ENCODE measurements around the gene MYOT. TPM values are rescaled to one million over a fixed set of nuclear protein-coding genes. Genes with fewer than 3 reads are reported as not detected.

Gene MYOT, protein sequence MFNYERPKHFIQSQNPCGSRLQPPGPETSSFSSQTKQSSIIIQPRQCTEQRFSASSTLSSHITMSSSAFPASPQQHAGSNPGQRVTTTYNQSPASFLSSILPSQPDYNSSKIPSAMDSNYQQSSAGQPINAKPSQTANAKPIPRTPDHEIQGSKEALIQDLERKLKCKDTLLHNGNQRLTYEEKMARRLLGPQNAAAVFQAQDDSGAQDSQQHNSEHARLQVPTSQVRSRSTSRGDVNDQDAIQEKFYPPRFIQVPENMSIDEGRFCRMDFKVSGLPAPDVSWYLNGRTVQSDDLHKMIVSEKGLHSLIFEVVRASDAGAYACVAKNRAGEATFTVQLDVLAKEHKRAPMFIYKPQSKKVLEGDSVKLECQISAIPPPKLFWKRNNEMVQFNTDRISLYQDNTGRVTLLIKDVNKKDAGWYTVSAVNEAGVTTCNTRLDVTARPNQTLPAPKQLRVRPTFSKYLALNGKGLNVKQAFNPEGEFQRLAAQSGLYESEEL
- total RNA-seq (10 to 100 TPM; 11.1 to 14.5 (median 12.8) TPM), polyA plus RNA-seq (13.1 TPM)
- long read RNA-seq, donor 1, partial matches to known transcripts: 4 of 15 reads
- long read RNA-seq, donor 1, other reads (novel, unspliced or antisense): 11 of 15 reads
- long read RNA-seq, donor 2, partial matches to known transcripts: 2 of 5 reads
- long read RNA-seq, donor 2, other reads (novel, unspliced or antisense): 2 of 5 reads
- long read RNA-seq, donor 3, partial matches to known transcripts: 16 of 27 reads
- long read RNA-seq, donor 3, other reads (novel, unspliced or antisense): 10 of 27 reads
- long read RNA-seq, donor 4, partial matches to known transcripts: 3 of 6 reads
- long read RNA-seq, donor 4, other reads (novel, unspliced or antisense): 2 of 6 reads

GRCh38 chr5:137867664-137868063 is at the start of gene MYOT:
Gene MYOT (plus strand): TSS chr5:137867860. CDS start chr5:137870652, 2,792 bp downstream.
- Histone ChIP-seq H3K4me1 (ENCODE audit: control insufficient read depth, insufficient read depth, low read length) (peaks cover 4% of the 10 kb centered on the region), H3K27me3 (ENCODE audit: control insufficient read depth, insufficient read depth) (no peaks in the 10 kb centered on the region), H3K4me3 (ENCODE audit: low read length) (no peak within 1 kb of the TSS), H3K9me3 (ENCODE audit: control insufficient read depth, low read length) (no peaks in the 10 kb centered on the region), H3K27ac (ENCODE audit: low read length) (no peak within 1 kb of the TSS)
- 56% methylated on average over 3 of the region's 3 CpGs for WGBS
- intact Hi-C loops (cut with DNase I): no loop called here
- no peak for ATAC-seq
- DNase-seq: no peak

DNA sequence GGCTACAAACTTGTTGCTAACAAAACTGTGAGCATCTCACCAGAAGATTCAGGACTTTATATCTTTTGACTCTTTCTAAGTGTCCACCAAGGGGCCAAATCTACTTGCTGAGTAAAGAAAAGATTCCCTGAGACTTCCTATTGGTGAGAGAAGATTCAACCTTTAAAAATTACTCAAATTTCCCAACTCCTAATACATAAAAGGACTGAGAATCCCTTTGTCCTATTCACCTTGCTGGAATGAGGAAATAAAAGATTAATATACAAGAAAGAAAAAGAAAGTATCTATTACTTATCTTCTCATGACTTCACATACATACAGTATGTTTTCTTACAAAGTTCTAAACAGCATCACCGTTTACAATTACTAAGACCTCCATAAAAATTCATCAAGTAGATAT is 47.9 kb upstream of the MYOT start:
- no peak overlapping the region for H3K27ac ChIP-seq (ENCODE audit: low read length)
- intact Hi-C loops (cut with DNase I): loop anchor here in 1 of 4 donors (5.0 kb wide), 1 partner anchor 37 kb away; no protein-coding TSS in a partner anchor

DNA sequence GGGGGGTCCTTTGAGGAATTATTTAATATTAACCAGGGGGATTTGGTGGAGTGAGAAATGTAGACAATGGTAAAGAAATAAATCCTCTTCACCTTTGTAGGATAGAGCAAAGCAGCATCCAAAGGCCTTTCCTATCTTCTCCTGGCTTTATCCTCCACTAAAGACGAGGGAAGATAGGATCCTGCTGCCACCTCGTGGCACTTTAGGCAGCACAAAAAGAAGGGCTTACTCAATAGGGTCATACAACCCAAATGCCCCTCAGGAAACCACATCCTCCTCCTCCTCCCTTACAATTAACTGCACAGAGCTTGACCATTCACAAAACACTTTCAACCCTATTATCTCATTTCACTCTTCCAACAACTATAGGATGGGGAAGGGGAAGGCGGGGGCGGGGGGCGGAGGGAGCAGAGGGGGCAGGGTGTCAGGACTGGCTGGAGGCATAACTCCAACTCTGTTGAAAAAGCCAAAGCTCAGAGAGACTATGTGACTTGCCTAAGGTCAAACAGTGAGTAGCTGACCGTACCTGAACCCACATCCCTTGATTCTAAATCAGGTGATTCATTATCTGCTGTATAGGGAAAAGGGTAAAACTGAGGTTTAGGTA is 45.4 kb upstream of the MYOT start:
- 44% methylated on average over 6 of the region's 6 CpGs for WGBS
- Histone ChIP-seq H3K4me3 (ENCODE audit: low read length) (no peak overlapping the region), H3K27me3 (ENCODE audit: control insufficient read depth, insufficient read depth) (no peaks in the 10 kb centered on the region), H3K27ac (ENCODE audit: low read length) (no peak overlapping the region), H3K4me1 (ENCODE audit: control insufficient read depth, insufficient read depth, low read length) (peaks cover 1% of the 10 kb centered on the region), H3K9me3 (ENCODE audit: control insufficient read depth, low read length) (no peaks in the 10 kb centered on the region)
- ATAC-seq: peak; percentile 72 to 74
- DNase-seq: peak in 1 of 3 donors; percentile 61
- intact Hi-C loops (cut with DNase I): loop anchor here in 1 of 4 donors (5.0 kb wide), 1 partner anchor 40 kb away; no protein-coding TSS in a partner anchor

More for the DNA sequence above, 47.9 kb upstream of the MYOT start:
- Histone ChIP-seq H3K4me3 (ENCODE audit: low read length) (no peak overlapping the region), H3K9me3 (ENCODE audit: control insufficient read depth, low read length) (no peaks in the 10 kb centered on the region), H3K27me3 (ENCODE audit: control insufficient read depth, insufficient read depth) (no peaks in the 10 kb centered on the region), H3K4me1 (ENCODE audit: control insufficient read depth, insufficient read depth, low read length) (peaks cover 1% of the 10 kb centered on the region)
- WGBS: 94% methylated on average over 1 of the region's 1 CpG
- DNase-seq (no peak), ATAC-seq (no peak)

DNA sequence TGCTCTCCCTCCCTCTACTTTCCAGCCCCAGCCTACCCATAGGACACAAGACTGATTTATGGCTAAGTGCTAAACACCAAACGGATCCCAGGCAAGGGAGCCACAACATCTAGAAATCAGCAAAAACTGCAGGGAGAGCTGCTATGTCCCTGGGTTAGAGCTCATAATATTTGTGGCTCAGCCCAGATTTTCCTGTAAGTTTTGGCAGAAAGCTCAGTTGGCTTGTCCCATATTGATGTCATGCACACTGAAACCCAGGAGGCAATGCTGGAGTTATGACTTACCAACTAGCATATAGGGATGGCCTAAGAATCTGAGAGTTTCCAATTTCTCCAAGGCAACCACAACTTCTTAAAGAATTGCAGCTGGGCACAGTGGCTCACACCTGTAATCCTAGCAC is 44.7 kb upstream of the MYOT start:
- Histone ChIP-seq H3K9me3 (ENCODE audit: control insufficient read depth, low read length) (no peaks in the 10 kb centered on the region), H3K4me1 (ENCODE audit: control insufficient read depth, insufficient read depth, low read length) (peaks cover 1% of the 10 kb centered on the region), H3K27me3 (ENCODE audit: control insufficient read depth, insufficient read depth) (no peaks in the 10 kb centered on the region), H3K4me3 (ENCODE audit: low read length) (no peak overlapping the region), H3K27ac (ENCODE audit: low read length) (no peak overlapping the region)
- 65% methylated on average over 1 of the region's 1 CpG for WGBS
- ATAC-seq (peak; percentile 52 to 82), DNase-seq (no peak)
- intact Hi-C loops (cut with DNase I): loop anchor here in 1 of 4 donors (5.0 kb wide), 1 partner anchor 41 kb away; no protein-coding TSS in a partner anchor

DNA sequence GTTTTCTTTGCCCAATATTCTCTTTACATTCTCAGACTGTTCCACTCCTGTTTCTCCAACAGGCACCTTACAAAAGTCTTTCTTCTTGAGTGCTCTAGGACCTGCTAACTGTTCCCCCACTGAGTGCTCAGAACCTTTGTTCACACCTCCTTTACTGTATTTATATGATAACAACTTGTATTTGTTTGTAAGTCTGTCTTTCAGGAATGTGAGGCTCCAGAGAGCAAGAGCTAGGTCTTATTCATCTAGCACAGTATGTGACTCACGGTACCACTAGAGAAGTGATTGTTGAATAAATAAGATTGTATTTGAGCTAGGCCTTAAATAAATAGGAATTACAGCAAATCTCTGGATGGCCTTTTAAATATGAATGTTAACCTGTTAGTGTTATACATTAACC is 42.5 kb upstream of the MYOT start:
- intact Hi-C loops (cut with DNase I): no loop called here
- H3K4me1 ChIP-seq (ENCODE audit: control insufficient read depth, insufficient read depth, low read length): no peaks in the 10 kb centered on the region
- H3K9me3 ChIP-seq (ENCODE audit: control insufficient read depth, low read length): no peaks in the 10 kb centered on the region
- 92% methylated on average over 1 of the region's 1 CpG for WGBS
- no peaks in the 10 kb centered on the region for H3K27me3 ChIP-seq (ENCODE audit: control insufficient read depth, insufficient read depth)
- no peak for DNase-seq
- ATAC-seq: no peak
- no peak overlapping the region for H3K4me3 ChIP-seq (ENCODE audit: low read length)
- H3K27ac ChIP-seq (ENCODE audit: low read length): no peak overlapping the region

DNA sequence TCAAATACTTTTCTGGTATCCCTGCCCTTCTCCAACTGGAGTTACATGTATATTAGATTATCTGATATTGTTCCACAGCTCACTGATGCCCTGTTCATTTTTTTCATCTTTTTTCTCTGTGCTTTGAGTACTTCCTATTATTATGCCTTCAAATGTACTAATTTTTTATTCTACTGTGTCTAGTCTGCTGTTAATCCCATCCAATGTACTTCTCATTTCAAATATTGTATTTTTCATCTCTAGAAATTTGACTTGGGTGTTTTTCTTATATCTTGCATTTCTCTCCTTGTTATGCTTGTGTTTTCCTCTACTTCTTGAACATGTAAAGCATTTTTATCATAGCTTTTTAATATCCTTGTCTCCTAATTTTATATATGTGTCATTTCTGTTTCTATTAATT is 41.6 kb upstream of the MYOT start:
- H3K9me3 ChIP-seq (ENCODE audit: control insufficient read depth, low read length): no peaks in the 10 kb centered on the region
- intact Hi-C loops (cut with DNase I): no loop called here
- no peaks in the 10 kb centered on the region for H3K27me3 ChIP-seq (ENCODE audit: control insufficient read depth, insufficient read depth)
- H3K4me3 ChIP-seq (ENCODE audit: low read length): no peak overlapping the region
- DNase-seq: no peak
- no peak for ATAC-seq
- H3K27ac ChIP-seq (ENCODE audit: low read length): no peak overlapping the region
- no peaks in the 10 kb centered on the region for H3K4me1 ChIP-seq (ENCODE audit: control insufficient read depth, insufficient read depth, low read length)

DNA sequence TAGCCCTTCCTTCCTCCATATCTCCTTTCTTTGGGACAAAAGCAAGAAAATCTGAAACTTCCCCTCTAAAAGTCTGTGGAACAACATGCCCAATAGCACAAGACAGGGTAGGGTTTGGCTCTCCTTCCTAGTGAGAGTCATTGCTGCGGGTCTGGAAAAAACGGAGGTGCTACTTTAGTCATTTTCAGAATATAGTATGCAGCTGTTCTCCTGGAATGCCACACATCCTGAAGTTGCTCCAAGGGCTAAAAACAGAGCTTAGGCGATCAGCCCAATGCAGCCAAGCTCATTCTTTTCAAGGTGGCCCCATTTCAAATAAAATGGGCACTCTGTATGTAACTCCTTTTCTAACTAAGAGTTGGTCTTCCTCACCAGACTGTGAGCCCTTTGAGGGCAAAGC is 39.5 kb upstream of the MYOT start:
- DNase-seq: no peak
- Histone ChIP-seq H3K9me3 (ENCODE audit: control insufficient read depth, low read length) (no peaks in the 10 kb centered on the region), H3K4me3 (ENCODE audit: low read length) (no peak overlapping the region), H3K4me1 (ENCODE audit: control insufficient read depth, insufficient read depth, low read length) (no peaks in the 10 kb centered on the region), H3K27me3 (ENCODE audit: control insufficient read depth, insufficient read depth) (no peaks in the 10 kb centered on the region), H3K27ac (ENCODE audit: low read length) (no peak overlapping the region)
- ATAC-seq: peak; percentile 43 to 58
- WGBS: 40% methylated on average over 3 of the region's 3 CpGs
- intact Hi-C loops (cut with DNase I): no loop called here

DNA sequence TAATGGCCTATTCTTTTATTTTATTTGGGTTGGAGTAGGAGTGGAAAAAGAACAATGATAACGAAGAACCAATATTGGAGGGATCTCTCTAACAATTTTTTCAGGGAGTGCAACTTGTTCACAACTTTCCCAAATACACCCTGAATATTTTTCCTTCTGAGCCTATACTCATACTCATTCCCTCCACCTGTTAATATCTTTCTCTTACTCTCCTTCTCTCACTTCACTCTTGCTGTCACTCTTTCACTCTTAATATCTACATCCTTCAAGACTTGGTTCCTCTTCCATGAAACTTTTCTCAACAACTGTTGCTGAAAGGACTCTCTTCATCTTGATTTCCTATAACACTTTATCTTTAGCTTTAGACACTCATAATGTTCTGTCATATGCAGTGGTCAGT is 39.0 kb upstream of the MYOT start:
- intact Hi-C loops (cut with DNase I): no loop called here
- H3K4me1 ChIP-seq (ENCODE audit: control insufficient read depth, insufficient read depth, low read length): no peaks in the 10 kb centered on the region

GRCh38 chr5:137831105-137831504 is 36.6 kb upstream of the MYOT start:
- 48% methylated on average over 2 of the region's 2 CpGs for WGBS
- intact Hi-C loops (cut with DNase I): no loop called here
- no peak overlapping the region for H3K27ac ChIP-seq (ENCODE audit: low read length)

More for the DNA sequence above, 39.0 kb upstream of the MYOT start:
- Histone ChIP-seq H3K9me3 (ENCODE audit: control insufficient read depth, low read length) (no peaks in the 10 kb centered on the region), H3K27ac (ENCODE audit: low read length) (no peak overlapping the region), H3K4me3 (ENCODE audit: low read length) (no peak overlapping the region), H3K27me3 (ENCODE audit: control insufficient read depth, insufficient read depth) (no peaks in the 10 kb centered on the region)
- DNase-seq: no peak
- ATAC-seq: no peak
- WGBS: 94% methylated on average over 1 of the region's 1 CpG

GRCh38 chr5:137831526-137831925 is 36.1 kb upstream of the MYOT start:
- H3K9me3 ChIP-seq (ENCODE audit: control insufficient read depth, low read length): no peaks in the 10 kb centered on the region
- no peaks in the 10 kb centered on the region for H3K27me3 ChIP-seq (ENCODE audit: control insufficient read depth, insufficient read depth)
- H3K4me3 ChIP-seq (ENCODE audit: low read length): no peak overlapping the region
- ATAC-seq: peak; percentile 61 to 77
- intact Hi-C loops (cut with DNase I): no loop called here
- H3K4me1 ChIP-seq (ENCODE audit: control insufficient read depth, insufficient read depth, low read length): peaks cover 4% of the 10 kb centered on the region
- no peak overlapping the region for H3K27ac ChIP-seq (ENCODE audit: low read length)
- DNase-seq: no peak
- WGBS: 58% methylated on average over 3 of the region's 3 CpGs

More at GRCh38 chr5:137831105-137831504, 36.6 kb upstream of the MYOT start:
- H3K4me3 ChIP-seq (ENCODE audit: low read length): no peak overlapping the region
- peaks cover 4% of the 10 kb centered on the region for H3K4me1 ChIP-seq (ENCODE audit: control insufficient read depth, insufficient read depth, low read length)
- no peaks in the 10 kb centered on the region for H3K27me3 ChIP-seq (ENCODE audit: control insufficient read depth, insufficient read depth)
- ATAC-seq (no peak), DNase-seq (no peak)
- no peaks in the 10 kb centered on the region for H3K9me3 ChIP-seq (ENCODE audit: control insufficient read depth, low read length)

Measured in right cardiac atrium (tissue), 5 donors.